K562 (cell line): Measurements from ENCODE around the gene DIP2B. TPM values are rescaled to one million over a fixed set of nuclear protein-coding genes. Genes with fewer than 3 reads are reported as not detected.

Experiments
- ATAC-seq: fragments of 200-7000 bp; cut with Tn5 transposase; 3 replicates; pipeline ENCODE4 v1.9.1; 2020; ENCODE audit warnings: moderate library complexity
- BruUV-seq: library from RNA; stranded (reverse); fragments of 400-500 nt; replicated peaks from 2 replicates; lab custom pipeline; 2021; lab: Mats Ljungman, UMichigan
- CTCF ChIA-PET: fragments of 300-600 bp; formaldehyde crosslinking; extraction: SDS; loops from one replicate; lab custom pipeline; 2021; ENCODE audit warnings: low intra/inter-chr PET ratio; lab: Yijun Ruan, JAX
- POLR2A ChIA-PET: fragments of 300-600, 350-650 bp; sonication (Branson Sonifier 250); formaldehyde crosslinking; extraction: SDS; loops from one replicate; lab custom pipeline; 2021; ENCODE audit warnings: antibody characterized with exemption, inconsistent platforms; lab: Yijun Ruan, JAX
- DNase-seq, 4 experiments: peaks; one replicate each; pipeline versions ENCODE4 v3.0.0 to v3.0.0-alpha.2; 2011 to 2018; ENCODE audit warnings: low spot score in 3 of 4, mixed read lengths in 3 of 4; ENCODE audit errors: extremely low read depth in 1 of 4
- FAIRE-seq: peaks from 2 replicates; lab custom pipeline; 2011; peaks lifted over from hg19 to GRCh38; lab: Jason Lieb, UNC
- H2AFZ ChIP-seq: 2 replicates; pipeline ENCODE4 v1.6.0; 2011; ENCODE audit warnings: low read depth, low read length, control low read depth, inconsistent platforms
- H3K27ac ChIP-seq: fragments of 200-600 bp; 3 replicates; pipeline ENCODE4 v1.8.0; 2011; ENCODE audit warnings: low read depth, mild to moderate bottlenecking, control low read depth, inconsistent platforms, low read length, moderate library complexity, mixed read lengths; ENCODE audit errors: extremely low read depth
- H3K27me3 ChIP-seq, 2 experiments: fragments of 300-600 bp in 1 of 2; 2 replicates in 1 of 2; 3 replicates in 1 of 2; pipeline versions ENCODE4 v1.6.0 to v1.8.0; 2011; ENCODE audit warnings: inconsistent platforms in 2 of 2, low read length in 2 of 2, mild to moderate bottlenecking in 1 of 2, mixed read lengths in 1 of 2, moderate library complexity in 1 of 2; ENCODE audit not compliant: control insufficient read depth in 2 of 2, insufficient read depth in 2 of 2
- H3K36me3 ChIP-seq: fragments of 300-600 bp; 3 replicates; pipeline ENCODE4 v1.8.0; 2011; ENCODE audit warnings: mild to moderate bottlenecking, low read length, inconsistent platforms; ENCODE audit not compliant: control insufficient read depth, insufficient read depth
- H3K4me1 ChIP-seq, 2 experiments: fragments of 200-600 bp in 1 of 2; replicated peaks in 1 of 2; 2 replicates in 1 of 2; 3 replicates in 1 of 2; pipeline versions ENCODE4 v1.5.1 to v1.8.0; 2011; ENCODE audit warnings: inconsistent platforms in 2 of 2, low read length in 2 of 2, mild to moderate bottlenecking in 1 of 2, mixed read lengths in 1 of 2, moderate library complexity in 1 of 2; ENCODE audit not compliant: control insufficient read depth in 2 of 2, insufficient read depth in 2 of 2
- H3K4me2 ChIP-seq: 2 replicates; pipeline ENCODE4 v1.6.1; 2011; ENCODE audit warnings: low read length, control low read depth, inconsistent platforms, mixed read lengths; ENCODE audit not compliant: insufficient read depth
- H3K4me3 ChIP-seq: fragments of 200-600 bp; sonication (generic), shearing (Covaris generic); 2 replicates; pipeline ENCODE4 v1.5.1; 2016; ENCODE audit warnings: control low read depth, inconsistent platforms
- H3K79me2 ChIP-seq: fragments of 200-600 bp; 3 replicates; pipeline ENCODE4 v1.8.0; 2011; ENCODE audit warnings: low read length, inconsistent platforms; ENCODE audit not compliant: control insufficient read depth, insufficient read depth
- H3K9ac ChIP-seq, 2 experiments: 2 replicates each; pipeline versions ENCODE4 v1.6.0 to v1.6.1; 2011; ENCODE audit warnings: low read depth in 2 of 2, low read length in 2 of 2, control low read depth in 1 of 2, inconsistent platforms in 1 of 2, mild to moderate bottlenecking in 1 of 2, mixed read lengths in 1 of 2; ENCODE audit not compliant: insufficient read depth in 1 of 2
- H3K9me1 ChIP-seq: one replicate; pipeline ENCODE4 v1.6.0; 2011; ENCODE audit warnings: inconsistent platforms, mild to moderate bottlenecking, low read length, moderate library complexity; ENCODE audit not compliant: control insufficient read depth, insufficient read depth
- H3K9me3 ChIP-seq: replicated peaks from 2 replicates; pipeline ENCODE4 v1.5.1; 2011; ENCODE audit warnings: low read depth, low read length, inconsistent platforms; ENCODE audit not compliant: control insufficient read depth, insufficient read depth
- H4K20me1 ChIP-seq: replicated peaks from 2 replicates; pipeline ENCODE4 v1.6.1; 2011; ENCODE audit warnings: low read length, inconsistent platforms, mixed read lengths; ENCODE audit not compliant: control insufficient read depth, insufficient read depth
- BDP1 ChIP-seq: IDR thresholded peaks from 3 replicates; pipeline ENCODE4 v1.6.1; 2011; ENCODE audit not compliant: insufficient read length, insufficient read depth
- C11orf30 ChIP-seq: fragments of 450-650 bp; IDR thresholded peaks from 2 replicates; pipeline ENCODE4 v1.6.1; 2016; ENCODE audit warnings: low read depth, mild to moderate bottlenecking
- CBFA2T3 ChIP-seq: fragments of 450-650 bp; IDR thresholded peaks from 2 replicates; pipeline ENCODE4 v1.6.1; 2017
- CC2D1A ChIP-seq: fragments of 450-650 bp; IDR thresholded peaks from 2 replicates; pipeline ENCODE4 v1.6.1; 2017; ENCODE audit warnings: mild to moderate bottlenecking
- DPF2 ChIP-seq: fragments of 450-650 bp; IDR thresholded peaks from 2 replicates; pipeline ENCODE4 v1.6.1; 2016
- EHMT2 ChIP-seq: fragments of 450-650 bp; IDR thresholded peaks from 2 replicates; pipeline ENCODE4 v1.6.1; 2018; ENCODE audit warnings: antibody characterized with exemption
- ELF1 ChIP-seq: fragments of 200-800 bp; sonication (Bioruptor generic); IDR thresholded peaks from 2 replicates; pipeline ENCODE4 v1.6.1; 2016; ENCODE audit warnings: missing genetic modification characterization, missing compliant biosample characterization
- HDAC1 ChIP-seq, 2 experiments: fragments of 450-650 bp; IDR thresholded peaks; 2 replicates each; pipeline ENCODE4 v1.6.1; 2016 to 2017; ENCODE audit warnings: inconsistent platforms in 1 of 2, mild to moderate bottlenecking in 1 of 2, moderate library complexity in 1 of 2
- JUND ChIP-seq, 2 experiments: IDR thresholded peaks; 2 replicates in 1 of 2; 3 replicates in 1 of 2; pipeline ENCODE4 v1.6.1; 2011; ENCODE audit warnings: borderline replicate concordance in 2 of 2, low read depth in 2 of 2, low read length in 2 of 2, improper control_type of control experiment in 1 of 2, missing biosample characterization in 1 of 2, missing genetic modification characterization in 1 of 2, missing genetic modification reagents in 1 of 2
- KDM1A ChIP-seq, 2 experiments: fragments of 450-650 bp; IDR thresholded peaks; 2 replicates each; pipeline ENCODE4 v1.6.1; 2016; ENCODE audit warnings: mild to moderate bottlenecking in 2 of 2
- MAFF ChIP-seq: IDR thresholded peaks from 2 replicates; pipeline ENCODE4 v1.6.1; 2012; ENCODE audit warnings: low read length, improper control_type of control experiment
- MAFG ChIP-seq: fragments of 450-650 bp; conservative IDR thresholded peaks from 2 replicates; pipeline ENCODE4 v1.6.1; 2016; ENCODE audit warnings: missing genetic modification characterization, missing compliant biosample characterization
- MAFK ChIP-seq: IDR thresholded peaks from 2 replicates; pipeline ENCODE4 v1.6.1; 2011; ENCODE audit warnings: low read length, improper control_type of control experiment
- NFE2 ChIP-seq: IDR thresholded peaks from 2 replicates; pipeline ENCODE4 v1.6.1; 2014; ENCODE audit warnings: antibody characterized with exemption, low read depth
- NFXL1 ChIP-seq: fragments of 450-650 bp; formaldehyde crosslinking; IDR thresholded peaks from 2 replicates; pipeline ENCODE4 v1.4.0; 2021; ENCODE audit warnings: mild to moderate bottlenecking
- SMARCA4 ChIP-seq: fragments of 450-650 bp; IDR thresholded peaks from 2 replicates; pipeline ENCODE4 v1.6.1; 2016
- SOX6 ChIP-seq: fragments of 450-650 bp; IDR thresholded peaks from 2 replicates; pipeline ENCODE4 v1.6.1; 2014; ENCODE audit warnings: mild to moderate bottlenecking
- TAF15 ChIP-seq: fragments of 200-400 bp; formaldehyde crosslinking; IDR thresholded peaks from 2 replicates; pipeline ENCODE4 v1.6.1; 2017; ENCODE audit warnings: mild to moderate bottlenecking, low read depth, low read length, moderate library complexity
- WHSC1 ChIP-seq: IDR thresholded peaks from one replicate; pipeline ENCODE4 v1.6.1; 2012; ENCODE audit warnings: low read length, control low read depth, inconsistent platforms
- ZNF316 ChIP-seq: fragments of 450-650 bp; IDR thresholded peaks from 2 replicates; pipeline ENCODE4 v1.6.1; 2016
- whole genome bisulfite sequencing: fragments of 100-300 bp; shearing (Covaris generic); methylation state at CpG from one replicate; pipeline ENCODE4 v1.1.6; 2016; ENCODE audit warnings: low coverage, mixed read lengths; ENCODE audit not compliant: insufficient coverage; ENCODE audit errors: missing lambda C conversion rate; 5-methylcytosine and 5-hydroxymethylcytosine counted together
- in situ Hi-C: fragments of 300-500 bp; cut with MboI; formaldehyde crosslinking; loops from 4 replicates; pipeline ENCODE4 v1.15.0; 2018; ENCODE audit warnings: inconsistent platforms, mixed read lengths
- intact Hi-C: fragments of 100-400 bp; cut with micrococcal nuclease; formaldehyde crosslinking; loops from 2 replicates; pipeline ENCODE4 v1.14.2; 2022
- polyA plus RNA-seq, 8 experiments: library from polyadenylated mRNA; depleted of rRNA in 4 of 8; stranded (reverse) in 5 of 8; unstranded in 3 of 8; fragments of >200 nt; fragmentation: Nextera tagmentation in 2 of 8; fragmentation: Illumina TruSeq in 1 of 8; extraction: Ambion mirVana in 2 of 8; extraction: Trizol in 1 of 8; gene quantifications; 2 replicates each; pipeline versions ENCODE4 v1.2.1 to v1.2.3, GENCODE V29; 2011 to 2014; ENCODE audit warnings: inconsistent platforms in 1 of 8, missing spikeins in 1 of 8
- total RNA-seq, 7 experiments: library from RNA; depleted of rRNA in 6 of 7; stranded (reverse); fragments of >200 nt in 6 of 7; fragmentation: Illumina TruSeq in 2 of 7; extraction: Trizol in 2 of 7; gene quantifications; 2 replicates each; pipeline versions ENCODE4 v1.2.1 to v1.2.3, GENCODE V29; 2011 to 2021; ENCODE audit warnings: low replicate concordance in 1 of 7
- TF ChIP-seq, protein P1 (sequence below): fragments of 450-650 bp; IDR thresholded peaks from 2 replicates; pipeline ENCODE4 v1.6.1; 2016
- TF ChIP-seq, protein P2 (sequence below): fragments of 250-450 bp; sonication (Bioruptor Pico); IDR thresholded peaks from 2 replicates; pipeline ENCODE4 v1.5.0; 2020; ENCODE audit warnings: mild to moderate bottlenecking
- TF ChIP-seq, protein P3 (sequence below): sonication (generic); IDR thresholded peaks from 2 replicates; pipeline ENCODE4 v1.6.1; 2016

The DIP2B gene
- total and polyA plus RNA-seq, 9 of the 15 experiments (the other 6 are each of a cell fraction or from before 2014, with no cell fraction given), result 4.6 to 26.1 (median 18.8) TPM

DNA sequence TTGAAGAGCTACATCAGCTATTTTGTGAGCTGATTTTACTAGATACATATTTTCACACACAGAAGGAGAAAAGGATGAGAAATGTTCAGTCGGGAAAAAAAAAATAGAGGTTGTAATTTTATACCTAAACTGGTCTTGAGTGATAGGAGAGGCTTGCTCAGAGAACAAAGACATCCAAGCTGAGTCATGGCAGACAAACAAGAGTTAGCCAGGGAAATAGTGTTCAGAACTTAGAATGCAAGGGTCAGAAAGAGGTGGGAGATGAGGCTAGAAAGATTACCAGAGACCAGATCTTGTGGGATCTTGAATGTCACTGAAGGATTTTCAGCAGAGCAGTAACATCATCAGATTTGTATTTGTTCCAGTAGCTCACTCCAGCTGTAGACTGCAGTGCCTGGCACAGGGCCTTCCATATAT lies 137.3 kb downstream of the DIP2B start:
- peak in 1 of 2 experiments; percentile 43; a peak in 1 of 4 replicates for TF ChIP-seq HDAC1 (IDR thresholded peaks at IDR 0.05)
- peak; percentile 41; the same call in 1 of the 2 replicates for TF ChIP-seq SOX6
- TF ChIP-seq C11orf30, result peak; percentile 66; the same call in 1 of the 2 replicates
- 0 out of 2 replicates have a peak, but pooled peaks have one; percentile 45 for TF ChIP-seq DPF2
- TF ChIP-seq, protein P1, sequence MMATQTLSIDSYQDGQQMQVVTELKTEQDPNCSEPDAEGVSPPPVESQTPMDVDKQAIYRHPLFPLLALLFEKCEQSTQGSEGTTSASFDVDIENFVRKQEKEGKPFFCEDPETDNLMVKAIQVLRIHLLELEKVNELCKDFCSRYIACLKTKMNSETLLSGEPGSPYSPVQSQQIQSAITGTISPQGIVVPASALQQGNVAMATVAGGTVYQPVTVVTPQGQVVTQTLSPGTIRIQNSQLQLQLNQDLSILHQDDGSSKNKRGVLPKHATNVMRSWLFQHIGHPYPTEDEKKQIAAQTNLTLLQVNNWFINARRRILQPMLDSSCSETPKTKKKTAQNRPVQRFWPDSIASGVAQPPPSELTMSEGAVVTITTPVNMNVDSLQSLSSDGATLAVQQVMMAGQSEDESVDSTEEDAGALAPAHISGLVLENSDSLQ, result peak; percentile 56; the same call in 1 of the 2 replicates
- no peak for TF ChIP-seq ELF1 (tag)
- TF ChIP-seq KDM1A (IDR thresholded peaks at IDR 0.05), result peak; percentile 57 to 76; a peak in 3 of 4 replicates
- TF ChIP-seq CC2D1A, result peak; percentile 56; the same call in 1 of the 2 replicates
- no peak for TF ChIP-seq BDP1
- peak; percentile 57; the same call in 1 of the 2 replicates for TF ChIP-seq CBFA2T3
- TF ChIP-seq TAF15, result no peak
- TF ChIP-seq, protein P2, sequence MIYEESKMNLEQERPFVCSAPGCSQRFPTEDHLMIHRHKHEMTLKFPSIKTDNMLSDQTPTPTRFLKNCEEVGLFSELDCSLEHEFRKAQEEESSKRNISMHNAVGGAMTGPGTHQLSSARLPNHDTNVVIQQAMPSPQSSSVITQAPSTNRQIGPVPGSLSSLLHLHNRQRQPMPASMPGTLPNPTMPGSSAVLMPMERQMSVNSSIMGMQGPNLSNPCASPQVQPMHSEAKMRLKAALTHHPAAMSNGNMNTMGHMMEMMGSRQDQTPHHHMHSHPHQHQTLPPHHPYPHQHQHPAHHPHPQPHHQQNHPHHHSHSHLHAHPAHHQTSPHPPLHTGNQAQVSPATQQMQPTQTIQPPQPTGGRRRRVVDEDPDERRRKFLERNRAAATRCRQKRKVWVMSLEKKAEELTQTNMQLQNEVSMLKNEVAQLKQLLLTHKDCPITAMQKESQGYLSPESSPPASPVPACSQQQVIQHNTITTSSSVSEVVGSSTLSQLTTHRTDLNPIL (CRISPR knock-in tag), result no peak
- TF ChIP-seq MAFK, result 0 out of 2 replicates have a peak, but pooled peaks have one; percentile 38
- TF ChIP-seq MAFF, result peak; percentile 27; the same call in 1 of the 2 replicates
- 0 out of 2 replicates have a peak, but pooled peaks have one; percentile 15 for TF ChIP-seq JUND (IDR thresholded peaks at IDR 0.05; ENCODE audit: borderline replicate concordance, low read depth, low read length)
- TF ChIP-seq JUND (tag; IDR thresholded peaks at IDR 0.05; ENCODE audit: borderline replicate concordance, low read depth, low read length), result no peak
- TF ChIP-seq SMARCA4, result peak; percentile 16; the same call in 1 of the 2 replicates
- peak; percentile 56 for TF ChIP-seq MAFG
- TF ChIP-seq, protein P3, sequence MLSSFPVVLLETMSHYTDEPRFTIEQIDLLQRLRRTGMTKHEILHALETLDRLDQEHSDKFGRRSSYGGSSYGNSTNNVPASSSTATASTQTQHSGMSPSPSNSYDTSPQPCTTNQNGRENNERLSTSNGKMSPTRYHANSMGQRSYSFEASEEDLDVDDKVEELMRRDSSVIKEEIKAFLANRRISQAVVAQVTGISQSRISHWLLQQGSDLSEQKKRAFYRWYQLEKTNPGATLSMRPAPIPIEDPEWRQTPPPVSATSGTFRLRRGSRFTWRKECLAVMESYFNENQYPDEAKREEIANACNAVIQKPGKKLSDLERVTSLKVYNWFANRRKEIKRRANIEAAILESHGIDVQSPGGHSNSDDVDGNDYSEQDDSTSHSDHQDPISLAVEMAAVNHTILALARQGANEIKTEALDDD, result peak; percentile 35; the same call in 1 of the 2 replicates
- peak; percentile 72 for TF ChIP-seq NFE2
- 0 out of 2 replicates have a peak, but pooled peaks have one; percentile 18 for TF ChIP-seq EHMT2
- no peak for TF ChIP-seq NFXL1
- peak; percentile 79 for TF ChIP-seq ZNF316
- no peak for TF ChIP-seq WHSC1

More for the DNA sequence above, 137.3 kb downstream of the DIP2B start:
- Histone ChIP-seq H3K9ac (no peak overlapping the region; a peak in 1 of 4 replicates), H3K36me3 (peaks cover 21% of the 10 kb centered on the region; the same call in 2 of the 3 replicates), H3K79me2 (no peaks in the 10 kb centered on the region), H3K9me3 (no peaks in the 10 kb centered on the region), H4K20me1 (no peaks in the 10 kb centered on the region), H2AFZ (0 out of 2 replicates have a peak overlapping the region, but pooled peaks have one; percentile 7), H3K4me1 (peaks cover 6 to 14% of the 10 kb centered on the region in 2 experiments; a peak in 4 of 5 replicates), H3K27me3 (no peaks in the 10 kb centered on the region), H3K9me1 (no peaks in the 10 kb centered on the region), H3K4me2 (no peak overlapping the region), H3K27ac (peak overlapping the region; percentile 6), H3K4me3 (no peak overlapping the region)
- FAIRE-seq (peak; percentile 15), DNase-seq (peak; percentile 48 to 69 (median 56)), ATAC-seq (peak; percentile 76)
- in situ Hi-C loops (no loop called here), intact Hi-C loops (no loop called here)
- 0% methylated on average over 1 of the region's 1 CpG for WGBS
- TSS peak; percentile 25 for BruUV-seq
- ChIA-PET POLR2A (interaction anchor here (0.6 to 1.2 kb wide), 4 partner anchors 19 to 45 kb away, joined by 3 read pairs; no protein-coding TSS in a partner anchor), CTCF (no interaction called here)
